ENCODE data around the gene NSUN5. TPM values are rescaled to one million over a fixed set of nuclear protein-coding genes. Genes with fewer than 3 reads are reported as not detected.

NSUN5 gene
- 31.3 and 44.3 TPM in 2 replicates for total RNA-seq

GRCh38 chr7:73308665-73309214 is at the start of gene NSUN5:
NSUN5 (minus strand) TSS chr7:73308826; CDS start chr7:73308790, 36 bp downstream.

GRCh38 chr7:73327922-73328321 is 19.3 kb upstream of the NSUN5 start, which contains the start of the genes FKBP6 and TRIM50:
FKBP6 (plus strand) TSS chr7:73328161; CDS start chr7:73328429, 268 bp downstream.
TRIM50 (minus strand) TSS chr7:73328082; CDS start chr7:73324787, 3,295 bp downstream.

Other genes starting within 250 kb of the NSUN5 start
- not detected in 2 replicates for gene SPDYE9, start 222.8 kb downstream of the NSUN5 start, total RNA-seq
- not detected in 2 replicates for gene TRIM50, start 19.3 kb upstream of the NSUN5 start, total RNA-seq
- gene FKBP6, start 19.3 kb upstream of the NSUN5 start, total RNA-seq: not detected in 2 replicates
- gene FZD9, start 125.0 kb upstream of the NSUN5 start, total RNA-seq: 1.1 and 2.2 TPM in 2 replicates
- gene BAZ1B, start 213.5 kb upstream of the NSUN5 start, total RNA-seq: 41.8 and 42.2 TPM in 2 replicates
- 19.0 and 20.0 TPM in 2 replicates for gene BCL7B, start 248.9 kb upstream of the NSUN5 start, total RNA-seq